ENCODE results near the gene MITF.
"Not testable (repeated sequence)": the region's sequence is repeated elsewhere in the genome, so short reads cannot be mapped to it uniquely, and the experiment has no call there.

Gene MITF

DNA sequence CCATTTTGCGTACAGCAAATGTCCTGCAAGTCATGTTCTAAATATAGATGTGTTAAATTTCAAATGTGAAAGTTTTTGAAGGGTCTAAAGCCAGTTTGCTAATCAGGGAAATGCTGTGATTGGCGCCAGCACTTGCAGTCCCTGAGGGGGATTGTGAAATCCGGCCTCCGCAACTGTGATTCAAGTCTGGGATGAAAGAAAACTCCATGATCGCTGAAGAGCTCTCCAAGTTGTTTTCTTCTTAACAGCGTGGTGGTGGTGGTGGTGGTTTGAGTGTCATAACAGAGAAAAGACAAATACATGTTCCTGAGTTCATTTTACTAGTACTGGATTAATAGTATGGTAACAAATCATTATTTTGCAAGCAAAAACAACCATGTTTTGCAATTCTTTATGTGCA is 51.8 kb downstream of the MITF start:
- no peak for DNase-seq (ENCODE audit: low spot score)
- TF ChIP-seq, protein P1, sequence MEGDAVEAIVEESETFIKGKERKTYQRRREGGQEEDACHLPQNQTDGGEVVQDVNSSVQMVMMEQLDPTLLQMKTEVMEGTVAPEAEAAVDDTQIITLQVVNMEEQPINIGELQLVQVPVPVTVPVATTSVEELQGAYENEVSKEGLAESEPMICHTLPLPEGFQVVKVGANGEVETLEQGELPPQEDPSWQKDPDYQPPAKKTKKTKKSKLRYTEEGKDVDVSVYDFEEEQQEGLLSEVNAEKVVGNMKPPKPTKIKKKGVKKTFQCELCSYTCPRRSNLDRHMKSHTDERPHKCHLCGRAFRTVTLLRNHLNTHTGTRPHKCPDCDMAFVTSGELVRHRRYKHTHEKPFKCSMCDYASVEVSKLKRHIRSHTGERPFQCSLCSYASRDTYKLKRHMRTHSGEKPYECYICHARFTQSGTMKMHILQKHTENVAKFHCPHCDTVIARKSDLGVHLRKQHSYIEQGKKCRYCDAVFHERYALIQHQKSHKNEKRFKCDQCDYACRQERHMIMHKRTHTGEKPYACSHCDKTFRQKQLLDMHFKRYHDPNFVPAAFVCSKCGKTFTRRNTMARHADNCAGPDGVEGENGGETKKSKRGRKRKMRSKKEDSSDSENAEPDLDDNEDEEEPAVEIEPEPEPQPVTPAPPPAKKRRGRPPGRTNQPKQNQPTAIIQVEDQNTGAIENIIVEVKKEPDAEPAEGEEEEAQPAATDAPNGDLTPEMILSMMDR (IDR thresholded peaks at IDR 0.05; ENCODE audit: extremely low read depth, missing control alignments), result no peak

DNA sequence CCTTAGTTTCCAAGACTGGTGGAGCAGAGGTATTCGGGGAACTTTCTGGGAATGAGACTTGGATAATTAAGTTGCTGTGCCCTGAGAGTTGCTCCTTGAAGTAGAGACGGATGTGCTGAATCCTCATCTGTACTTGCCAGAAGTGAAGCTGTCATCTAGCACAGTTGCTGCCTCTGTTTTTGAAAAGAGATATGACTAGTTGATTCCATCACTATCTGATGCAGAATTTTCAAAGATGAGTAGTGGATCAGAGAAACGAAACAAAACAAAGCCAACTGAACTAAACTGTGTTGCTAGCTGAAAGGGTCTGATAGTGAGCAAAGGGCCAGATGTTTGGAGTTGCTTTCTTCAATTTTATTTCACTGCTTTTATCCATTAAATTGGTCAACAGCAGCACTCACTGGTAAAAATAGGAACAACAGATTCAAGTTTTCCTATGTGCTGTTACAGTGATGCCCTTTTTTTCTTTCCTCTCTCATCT is 52.7 kb downstream of the MITF start:
- no peak for DNase-seq (ENCODE audit: low spot score)
- TF ChIP-seq, protein P1 (IDR thresholded peaks at IDR 0.05; ENCODE audit: extremely low read depth, missing control alignments), result no peak

DNA sequence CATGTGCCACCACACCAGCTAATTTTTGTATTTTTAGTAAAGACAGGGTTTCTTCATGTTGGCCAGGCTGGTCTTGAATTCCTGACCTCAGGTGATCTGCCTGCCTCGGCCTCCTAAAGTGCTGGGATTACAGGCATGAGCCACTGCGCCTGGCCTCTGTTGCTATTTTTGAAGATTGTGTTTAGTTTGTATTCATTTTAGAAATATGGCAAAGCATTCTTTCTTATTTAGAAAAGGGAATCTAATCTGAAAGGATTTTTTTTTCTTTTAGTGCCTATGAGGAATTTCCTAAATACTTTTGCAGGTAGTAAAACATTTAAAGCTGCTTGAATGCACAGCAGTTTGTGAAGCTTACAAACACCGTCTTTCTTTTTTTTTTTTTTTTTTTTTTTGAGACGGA is 56.9 kb downstream of the MITF start:
- not testable (repeated sequence) for DNase-seq (ENCODE audit: low spot score)

DNA sequence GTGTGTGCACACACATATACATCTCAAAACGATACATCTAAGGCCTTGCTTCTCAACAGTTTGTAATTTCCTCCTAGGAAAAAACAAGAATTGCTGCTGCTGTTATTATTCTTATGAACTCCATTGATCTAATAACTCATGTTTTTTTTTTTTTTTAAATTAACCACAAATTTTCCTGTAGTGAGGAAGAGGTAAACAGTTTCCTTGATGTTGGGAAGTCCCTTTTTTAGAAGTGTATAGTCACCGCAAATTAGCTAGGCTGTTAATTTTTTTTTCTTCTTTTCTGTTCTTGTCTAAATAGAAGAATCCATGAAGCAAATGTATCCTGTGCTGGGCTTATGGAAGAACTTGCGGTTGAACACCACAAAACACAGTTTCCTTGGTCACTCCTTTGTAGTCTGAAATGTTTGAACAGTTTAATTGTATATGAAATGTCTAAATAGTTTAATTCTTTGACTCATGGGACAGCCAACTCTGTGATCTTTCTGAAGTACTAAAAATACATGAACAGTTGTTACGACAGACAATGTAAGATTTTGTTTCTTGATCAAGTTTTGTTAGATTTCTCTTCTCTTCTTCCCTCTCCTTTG is 64.5 kb downstream of the MITF start:
- TF ChIP-seq, protein P1 (IDR thresholded peaks at IDR 0.05; ENCODE audit: extremely low read depth, missing control alignments), result no peak
- DNase-seq (ENCODE audit: low spot score), result no peak

DNA sequence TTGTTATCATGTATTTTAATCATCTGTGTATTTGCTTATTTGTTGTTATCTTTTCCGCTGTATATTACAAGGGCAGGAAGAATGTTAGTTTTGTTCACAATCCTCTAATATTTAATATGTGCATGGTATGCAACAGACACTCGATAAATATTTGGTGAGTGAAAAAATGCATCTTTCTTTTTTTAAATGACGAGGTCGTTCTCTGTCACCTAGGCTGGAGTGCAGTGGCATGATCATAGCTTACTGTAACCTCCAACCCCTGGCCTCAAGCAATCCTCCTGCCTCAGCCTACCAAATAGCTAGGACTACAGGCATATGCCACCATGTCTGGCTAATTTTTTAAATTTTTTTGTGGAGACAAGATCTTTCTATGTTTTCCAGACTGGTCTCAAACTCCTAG is 66.2 kb downstream of the MITF start:
- TF ChIP-seq, protein P1 (IDR thresholded peaks at IDR 0.05; ENCODE audit: extremely low read depth, missing control alignments), result no peak
- no peak for DNase-seq (ENCODE audit: low spot score)

DNA sequence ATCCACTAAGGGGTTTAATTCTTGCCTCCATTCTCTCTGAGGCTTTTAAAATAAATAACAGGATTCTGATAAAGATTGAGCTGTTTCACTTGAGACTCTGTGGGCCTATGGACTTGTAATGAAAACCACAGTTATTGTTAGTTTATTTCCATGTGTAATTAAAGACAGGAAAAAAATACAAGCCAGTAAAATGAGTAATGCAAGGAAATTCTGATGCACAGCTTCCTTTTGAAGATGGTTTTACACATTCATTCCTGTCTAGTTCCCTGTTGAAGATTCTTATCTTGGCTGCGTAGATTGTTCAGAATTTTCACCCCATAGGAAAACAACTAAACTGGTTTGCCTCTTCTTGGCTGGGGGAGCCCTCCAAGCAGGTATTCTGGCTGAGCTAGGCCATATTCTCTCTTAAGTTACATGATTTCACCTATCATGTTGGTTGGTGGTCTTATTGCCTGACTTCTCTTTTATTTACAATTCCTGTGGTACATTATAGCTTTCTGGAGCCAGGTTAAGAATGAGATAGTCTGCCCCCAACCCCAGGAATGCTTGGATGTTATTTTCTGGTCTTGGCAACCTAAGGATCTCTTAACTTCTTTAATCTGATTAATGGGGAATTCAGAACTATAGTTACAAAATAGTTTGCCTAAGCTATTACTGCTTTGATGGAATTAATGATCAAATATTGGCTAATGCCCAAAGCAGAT is 67.6 kb downstream of the MITF start:
- TF ChIP-seq, protein P1 (IDR thresholded peaks at IDR 0.05; ENCODE audit: extremely low read depth, missing control alignments), result no peak
- no peak for DNase-seq (ENCODE audit: low spot score)

DNA sequence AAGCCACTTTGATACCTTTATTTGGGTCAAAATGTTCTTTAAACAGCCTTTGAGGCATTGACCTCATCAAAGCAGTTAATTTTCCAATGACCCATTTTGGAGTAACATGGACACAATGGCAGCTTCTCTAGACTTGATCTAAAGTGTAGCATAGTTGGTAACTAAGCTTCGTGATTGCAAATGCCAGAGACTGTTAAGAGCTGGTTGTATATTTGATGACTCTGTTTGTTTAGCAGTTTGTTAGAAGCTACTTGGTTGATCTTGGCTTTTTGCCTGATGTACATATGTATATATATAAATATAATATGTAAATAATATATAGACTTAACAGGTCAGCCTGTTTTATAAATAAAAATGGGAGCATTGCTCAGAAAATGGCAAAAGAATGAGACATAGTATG is 68.4 kb downstream of the MITF start:
- TF ChIP-seq, protein P1 (IDR thresholded peaks at IDR 0.05; ENCODE audit: extremely low read depth, missing control alignments), result no peak
- no peak for DNase-seq (ENCODE audit: low spot score)

All from GM20000 (cell line).